ENCODE measurements around the gene SLC9A1.
"Not testable (repeated sequence)": the region's sequence is repeated elsewhere in the genome, so short reads cannot be mapped to it uniquely, and the experiment has no call there.

SLC9A1 gene

GRCh38 chr1:27132624-27133023 lies 22.3 kb downstream of the SLC9A1 start:
- no peak for DNase-seq (ENCODE audit: low read depth)

GRCh38 chr1:27132147-27132546 lies 22.8 kb downstream of the SLC9A1 start:
- DNase-seq (ENCODE audit: low read depth) = no peak

- DNase-seq (ENCODE audit: low read depth) = no peak
Measured at GRCh38 chr1:27130798-27131197, 24.1 kb downstream of the SLC9A1 start.

GRCh38 chr1:27129225-27129624 lies 25.7 kb downstream of the SLC9A1 start:
- DNase-seq (ENCODE audit: low read depth) = no peak

- no peak for DNase-seq (ENCODE audit: low read depth)
Measured at GRCh38 chr1:27127419-27127818, 27.5 kb downstream of the SLC9A1 start.

- no peak for DNase-seq (ENCODE audit: low read depth)
Measured at GRCh38 chr1:27126391-27126790, 28.5 kb downstream of the SLC9A1 start.

GRCh38 chr1:27125125-27125524 lies 29.8 kb downstream of the SLC9A1 start:
- DNase-seq (ENCODE audit: low read depth) = not testable (repeated sequence)

- DNase-seq (ENCODE audit: low read depth) = no peak
Measured at GRCh38 chr1:27124405-27124804, 30.5 kb downstream of the SLC9A1 start.

GRCh38 chr1:27122652-27123051 lies 32.3 kb downstream of the SLC9A1 start:
- no peak for DNase-seq (ENCODE audit: low read depth)

- DNase-seq (ENCODE audit: low read depth) = no peak
Measured at GRCh38 chr1:27120854-27121253, 34.1 kb downstream of the SLC9A1 start.

GRCh38 chr1:27118440-27118689 lies 36.6 kb downstream of the SLC9A1 start:
- no peak for DNase-seq (ENCODE audit: low read depth)

GRCh38 chr1:27117733-27118439 lies 37.0 kb downstream of the SLC9A1 start:
- no peak for DNase-seq (ENCODE audit: low read depth)

- DNase-seq (ENCODE audit: low read depth) = no peak
Measured at GRCh38 chr1:27116697-27117096, 38.2 kb downstream of the SLC9A1 start.

- DNase-seq (ENCODE audit: low read depth) = no peak
Measured at GRCh38 chr1:27116232-27116631, 38.7 kb downstream of the SLC9A1 start.

GRCh38 chr1:27114546-27114945 lies 40.4 kb downstream of the SLC9A1 start:
- DNase-seq (ENCODE audit: low read depth) = no peak

- DNase-seq (ENCODE audit: low read depth) = no peak
Measured at GRCh38 chr1:27113861-27114260, 41.1 kb downstream of the SLC9A1 start.

GRCh38 chr1:27111626-27112573 lies 43.0 kb downstream of the SLC9A1 start:
- peak; percentile 31 for DNase-seq (ENCODE audit: low read depth)

- DNase-seq (ENCODE audit: low read depth) = no peak
Measured at GRCh38 chr1:27109103-27109822, 45.7 kb downstream of the SLC9A1 start.

GRCh38 chr1:27108588-27108987 lies 46.3 kb downstream of the SLC9A1 start:
- no peak for DNase-seq (ENCODE audit: low read depth)

- DNase-seq (ENCODE audit: low read depth) = no peak
Measured at GRCh38 chr1:27106561-27107323, 48.2 kb downstream of the SLC9A1 start.

GRCh38 chr1:27105018-27105417 lies 49.9 kb downstream of the SLC9A1 start:
- DNase-seq (ENCODE audit: low read depth) = no peak

- no peak for DNase-seq (ENCODE audit: low read depth)
Measured at GRCh38 chr1:27103498-27103897, 51.4 kb downstream of the SLC9A1 start.

Data from stimulated activated CD8-positive, alpha-beta memory T cell treated with anti-CD3 and anti-CD28 coated beads, Interleukin-7, amount 100 ng/mL, for 24 hours (primary cell).